Aorta (tissue), 5 donors: ENCODE data around the gene MKNK1. TPM values are rescaled to one million over a fixed set of nuclear protein-coding genes. Genes with fewer than 3 reads are reported as not detected.

Experiments used
- ATAC-seq: fragments of 200-7000 bp; cut with Tn5 transposase; one replicate; pipeline ENCODE4 v1.9.1; 2022; ENCODE audit warnings: moderate library complexity; ENCODE audit not compliant: low FRiP score
- DNase-seq, 2 donors: peaks; one replicate each; pipeline ENCODE4 v3.0.0-alpha.2; 2020
- H3K27ac ChIP-seq, 2 donors: one replicate each; pipeline ENCODE4 v1.5.1; 2013; ENCODE audit warnings: low read length in 2 of 2, mild to moderate bottlenecking in 2 of 2, moderate library complexity in 2 of 2, control low read depth in 1 of 2, inconsistent platforms in 1 of 2, low read depth in 1 of 2
- H3K27me3 ChIP-seq, 2 donors: one replicate each; pipeline ENCODE4 v1.6.1; 2013; ENCODE audit warnings: control low read depth in 1 of 2, low read length in 1 of 2, mild to moderate bottlenecking in 1 of 2, moderate library complexity in 1 of 2; ENCODE audit not compliant: insufficient read depth in 2 of 2, control insufficient read depth in 1 of 2
- H3K36me3 ChIP-seq, 2 donors: one replicate each; pipeline ENCODE4 v1.6.1; 2013; ENCODE audit warnings: control low read depth in 1 of 2, low read length in 1 of 2, mild to moderate bottlenecking in 1 of 2; ENCODE audit not compliant: insufficient read depth in 2 of 2, control insufficient read depth in 1 of 2
- H3K4me1 ChIP-seq, 2 donors: one replicate each; pipeline ENCODE4 v1.6.1; 2013; ENCODE audit warnings: low read length in 2 of 2, control low read depth in 1 of 2, mild to moderate bottlenecking in 1 of 2, moderate library complexity in 1 of 2; ENCODE audit not compliant: insufficient read depth in 2 of 2, control insufficient read depth in 1 of 2
- H3K4me3 ChIP-seq, 2 donors: one replicate each; pipeline ENCODE4 v1.5.1; 2013; ENCODE audit warnings: low read length in 2 of 2, control low read depth in 1 of 2, mild to moderate bottlenecking in 1 of 2
- H3K9me3 ChIP-seq: one replicate; pipeline ENCODE4 v1.6.1; 2013; ENCODE audit warnings: mild to moderate bottlenecking, low read length; ENCODE audit not compliant: control insufficient read depth
- WGBS, 2 donors: extraction: QIAGEN DNeasy Blood & Tissue Kit; methylation state at CpG; one replicate each; pipeline ENCODE4 v1.1.7; 2013; 5-methylcytosine and 5-hydroxymethylcytosine counted together
- intact Hi-C, 2 donors: fragments of 100-400 bp; cut with DNase I; formaldehyde crosslinking; loops; one replicate each; pipeline versions ENCODE4 v1.14.2 to v1.15.0; 2022
- polyA plus RNA-seq, 2 donors: library from polyadenylated mRNA; stranded (reverse); fragments of 200-250 nt; gene quantifications; one replicate each; pipeline ENCODE4 v1.2.3, GENCODE V29; 2013
- total RNA-seq, 2 donors: library from RNA; stranded (reverse); fragmentation: NEBNext Ultra II Directional; extraction: Animal tissue kit (Norgen Biotek cat#: 25700); gene quantifications; one replicate each; pipeline ENCODE4 v1.2.1, GENCODE V29; 2021
- donor health status: healthy with polysubstance abuse.
- donor health status: Bipolar disorder and iron deficiency.
- donor health status: DM: no; HTN: no; CAD: no.
- donor health status: DM: no; HTN: no; CAD: no.
- donor health status: DM: yes; HTN: yes; CAD: no.

MKNK1 gene
- total and polyA plus RNA-seq, 4 donors, result 25.5 to 111 (median 72.3) TPM

- no peaks in the 10 kb centered on the region for H3K9me3 ChIP-seq
- no peak overlapping the region for H3K27ac ChIP-seq
- ATAC-seq (no peak), DNase-seq (peak in 1 of 2 donors; percentile 31)
- 93 to 95% methylated on average over 11 of the region's 11 CpGs for WGBS, 2 donors
- no peaks in the 10 kb centered on the region for H3K4me1 ChIP-seq
- no peak overlapping the region for H3K4me3 ChIP-seq
- H3K27me3 ChIP-seq, result no peaks in the 10 kb centered on the region
- no peaks in the 10 kb centered on the region for H3K36me3 ChIP-seq
- intact Hi-C loops, result loop anchor here in 1 of 2 donors (2.0 kb wide), 1 partner anchor 119 kb away; no protein-coding TSS in a partner anchor
Observed at GRCh38 chr1:46523496-46524353, 80.3 kb downstream of the MKNK1 start.

- ATAC-seq (no peak), DNase-seq (peak in 1 of 2 donors; percentile 63)
- no peak overlapping the region for H3K27ac ChIP-seq
- no peaks in the 10 kb centered on the region for H3K4me1 ChIP-seq
- H3K9me3 ChIP-seq, result no peaks in the 10 kb centered on the region
- 85 to 86% methylated on average over 13 of the region's 13 CpGs for WGBS, 2 donors
- no peaks in the 10 kb centered on the region for H3K36me3 ChIP-seq
- H3K27me3 ChIP-seq, result no peaks in the 10 kb centered on the region
- intact Hi-C loops, result loop anchor here in 1 of 2 donors (2.0 kb wide), 1 partner anchor 118 kb away; no protein-coding TSS in a partner anchor
- no peak overlapping the region for H3K4me3 ChIP-seq
Observed at GRCh38 chr1:46522969-46523320, 81.1 kb downstream of the MKNK1 start.

- H3K36me3 ChIP-seq, result no peaks in the 10 kb centered on the region
- peak; percentile 65 to 82 for DNase-seq
- H3K9me3 ChIP-seq, result no peaks in the 10 kb centered on the region
- intact Hi-C loops, result loop anchor here in 1 of 2 donors (2.0 kb wide), 1 partner anchor 118 kb away; no protein-coding TSS in a partner anchor
- ATAC-seq, result peak; percentile 31
- H3K27me3 ChIP-seq, result no peaks in the 10 kb centered on the region
- no peak overlapping the region for H3K4me3 ChIP-seq
- H3K4me1 ChIP-seq, result no peaks in the 10 kb centered on the region
- H3K27ac ChIP-seq, result no peak overlapping the region
- whole genome bisulfite sequencing, 2 donors, result 16 to 17% methylated on average over 16 of the region's 16 CpGs
Observed at GRCh38 chr1:46522184-46522968, 81.7 kb downstream of the MKNK1 start.

- H3K27me3 ChIP-seq, result no peaks in the 10 kb centered on the region
- no peaks in the 10 kb centered on the region for H3K4me1 ChIP-seq
- H3K9me3 ChIP-seq, result no peaks in the 10 kb centered on the region
- no peak overlapping the region for H3K4me3 ChIP-seq
- no peaks in the 10 kb centered on the region for H3K36me3 ChIP-seq
- DNase-seq, result peak in 1 of 2 donors; percentile 24
- ATAC-seq, result no peak
- WGBS, 2 donors, result 92 to 95% methylated on average over 2 of the region's 2 CpGs
- intact Hi-C loops, result no loop called here
- H3K27ac ChIP-seq, result no peak overlapping the region
Observed at GRCh38 chr1:46521414-46521813, 82.7 kb downstream of the MKNK1 start.

- Histone ChIP-seq H3K36me3 (no peaks in the 10 kb centered on the region), H3K9me3 (no peaks in the 10 kb centered on the region), H3K27me3 (no peaks in the 10 kb centered on the region), H3K4me1 (no peaks in the 10 kb centered on the region), H3K27ac (no peak overlapping the region), H3K4me3 (no peak overlapping the region)
- intact Hi-C loops, result no loop called here
- WGBS, 2 donors, result 45 to 50% methylated on average over 15 of the region's 15 CpGs
- no peak for ATAC-seq
- peak; percentile 65 to 79 for DNase-seq
Observed at GRCh38 chr1:46520063-46520911, 83.8 kb downstream of the MKNK1 start.

- Histone ChIP-seq H3K9me3 (no peaks in the 10 kb centered on the region), H3K27ac (no peak overlapping the region), H3K27me3 (no peaks in the 10 kb centered on the region), H3K4me3 (no peak overlapping the region), H3K4me1 (no peaks in the 10 kb centered on the region), H3K36me3 (no peaks in the 10 kb centered on the region)
- no peak for DNase-seq
- ATAC-seq, result no peak
- intact Hi-C loops, result no loop called here
- WGBS, 2 donors, result 86 to 87% methylated on average over 4 of the region's 4 CpGs
Observed at GRCh38 chr1:46519209-46519608, 84.9 kb downstream of the MKNK1 start.

- no peak overlapping the region for H3K4me3 ChIP-seq
- no peak overlapping the region for H3K27ac ChIP-seq
- H3K4me1 ChIP-seq, result no peaks in the 10 kb centered on the region
- no peak for ATAC-seq
- H3K36me3 ChIP-seq, result no peaks in the 10 kb centered on the region
- intact Hi-C loops, result no loop called here
- no peaks in the 10 kb centered on the region for H3K9me3 ChIP-seq
- 72 to 73% methylated on average over 4 of the region's 4 CpGs for WGBS, 2 donors
- no peaks in the 10 kb centered on the region for H3K27me3 ChIP-seq
- no peak for DNase-seq
Observed at GRCh38 chr1:46517932-46518498, 86.1 kb downstream of the MKNK1 start.

- ATAC-seq, result no peak
- DNase-seq, result peak in 1 of 2 donors; percentile 63
- H3K27me3 ChIP-seq, result no peaks in the 10 kb centered on the region
- H3K36me3 ChIP-seq, result no peaks in the 10 kb centered on the region
- no peak overlapping the region for H3K4me3 ChIP-seq
- 28 to 35% methylated on average over 10 of the region's 10 CpGs for WGBS, 2 donors
- H3K27ac ChIP-seq, result no peak overlapping the region
- intact Hi-C loops, result no loop called here
- no peaks in the 10 kb centered on the region for H3K9me3 ChIP-seq
- H3K4me1 ChIP-seq, result no peaks in the 10 kb centered on the region
Observed at GRCh38 chr1:46517010-46517600, 87.0 kb downstream of the MKNK1 start.
